Gastroesophageal sphincter (tissue), 4 donors: ENCODE measurements around the gene KLRB1. TPM values are rescaled to one million over a fixed set of nuclear protein-coding genes. Genes with fewer than 3 reads are reported as not detected.
"Not testable (repeated sequence)": the region's sequence is repeated elsewhere in the genome, so short reads cannot be mapped to it uniquely, and the experiment has no call there.

Experiments used
- ATAC-seq: fragments of 150-250 bp; one replicate; pipeline ENCODE4 v1.9.1; 2016; ENCODE audit warnings: mild to moderate bottlenecking, moderate library complexity
- H3K27ac ChIP-seq, 4 donors: fragments of 200-600 bp; sonication (generic) in 3 of 4; 1 replicate in 3 of 4; 2 replicates in 1 of 4; pipeline ENCODE4 v1.5.1; 2016 to 2019
- H3K27me3 ChIP-seq: fragments of 200-600 bp; sonication (generic); one replicate; pipeline ENCODE4 v1.5.1; 2019
- H3K36me3 ChIP-seq, 2 donors: fragments of 200-600 bp; sonication (generic); one replicate each; pipeline ENCODE4 v1.5.1; 2019; ENCODE audit warnings: control low read depth in 1 of 2
- H3K4me1 ChIP-seq, 3 donors: fragments of 200-600 bp; sonication (generic); 1 replicate in 2 of 3; 2 replicates in 1 of 3; pipeline ENCODE4 v1.5.1; 2016 to 2019; ENCODE audit warnings: control low read depth in 2 of 3
- H3K4me3 ChIP-seq, 2 donors: fragments of 200-600 bp; sonication (generic); one replicate each; pipeline ENCODE4 v1.5.1; 2019; ENCODE audit warnings: mild to moderate bottlenecking in 1 of 2, moderate library complexity in 1 of 2
- H3K9me3 ChIP-seq, 3 donors: fragments of 200-600 bp; sonication (generic); one replicate each; pipeline ENCODE4 v1.5.1; 2017 to 2019; ENCODE audit warnings: control low read depth in 2 of 3
- WGBS, 2 donors: methylation state at CpG; one replicate each; pipeline ENCODE4 v1.1.5; 2018; ENCODE audit warnings: low coverage in 1 of 2; 5-methylcytosine and 5-hydroxymethylcytosine counted together
- small RNA-seq, 4 donors: library from RNA; depleted of rRNA; stranded (forward); fragments of <200 nt; gene quantifications; one replicate each; pipeline ENCODE3, GENCODE V24; 2016
- total RNA-seq, 4 donors: library from RNA; depleted of rRNA; stranded (reverse); fragments of >200 nt; gene quantifications; one replicate each; pipeline ENCODE4 v1.1.0, GENCODE V29; 2016

Gene KLRB1
- total RNA-seq, 4 donors from 2014 or later, result 0.20 to 1.8 TPM; not detected in 2

- not testable (repeated sequence) for H3K27me3 ChIP-seq, H3K36me3 ChIP-seq, H3K27ac ChIP-seq, H3K9me3 ChIP-seq, H3K4me1 ChIP-seq, H3K4me3 ChIP-seq, ATAC-seq
- no CpG with 5 or more reads among the region's 2 CpGs for WGBS, 2 donors
These were observed 43.3 kb downstream of the KLRB1 start for GRCh38 chr12:9564418-9564817.

GRCh38 chr12:9562841-9563453, 44.8 kb downstream of the KLRB1 start:
- H3K27ac ChIP-seq, H3K4me3 ChIP-seq, H3K4me1 ChIP-seq, H3K27me3 ChIP-seq, ATAC-seq, H3K9me3 ChIP-seq, H3K36me3 ChIP-seq: not testable (repeated sequence)
- no CpG with 5 or more reads among the region's 5 CpGs for WGBS, 2 donors

GRCh38 chr12:9545489-9545888, 62.2 kb downstream of the KLRB1 start:
- H3K27ac ChIP-seq, ATAC-seq, H3K36me3 ChIP-seq, H3K4me3 ChIP-seq, H3K4me1 ChIP-seq, H3K27me3 ChIP-seq, H3K9me3 ChIP-seq: not testable (repeated sequence)
- 82% methylated on average over 3 of the region's 4 CpGs; no CpG with 5 or more reads in 1 of the 2 donors for WGBS, 2 donors

Small RNAs within 50 kb of the gene (small RNA-seq; reads per million reads assigned to genes)
- gene AC010186.4, result 0 reads per million in 4 donors
- 0 reads per million in 4 donors for gene RNU6-700P

Other genes starting within 250 kb of the KLRB1 start
- 10 to 100 TPM in 2 of 4 donors, 1 to 10 TPM in 2; 2.3 to 12.9 (median 7.4) TPM for gene CLEC2D, start 61.8 kb upstream of the KLRB1 start, total RNA-seq
- gene CLECL1, start 125.2 kb upstream of the KLRB1 start, total RNA-seq, result not detected
- gene CD69, start 153.0 kb upstream of the KLRB1 start, total RNA-seq, result 1 to 10 TPM in 2 of 4 donors, under 1 TPM in 2; 0.47 to 2.6 (median 1.1) TPM
- not detected for gene KLRF1, start 219.6 kb upstream of the KLRB1 start, total RNA-seq